ENCODE measurements around the gene DNM3. TPM values are rescaled to one million over a fixed set of nuclear protein-coding genes. Genes with fewer than 3 reads are reported as not detected.

The DNM3 gene
- total RNA-seq, 3 donors from 2014 or later (not counting 1 experiment from before 2014, with no cell fraction given) = 2.5 to 3.3 (median 2.8) TPM

GRCh38 chr1:171919891-171920887, 78.9 kb downstream of the DNM3 start:
- Histone ChIP-seq H3K27ac (ENCODE audit: low read length) (no peak overlapping the region), H3K27me3 (ENCODE audit: control insufficient read depth, insufficient read depth, low read length) (no peaks in the 10 kb centered on the region), H3K36me3 (ENCODE audit: control insufficient read depth, insufficient read depth, low read length) (no peaks in the 10 kb centered on the region), H3K4me1 (ENCODE audit: control insufficient read depth, insufficient read depth, low read length) (no peaks in the 10 kb centered on the region), H3K9me3 (ENCODE audit: control insufficient read depth, insufficient read depth, low read length) (no peaks in the 10 kb centered on the region), H3K4me3 (ENCODE audit: low read length) (no peak overlapping the region)
- Mint-ChIP-seq H3K36me3 (no peaks in the 10 kb centered on the region), H3K27me3 (ENCODE audit: low read depth in 2 of 2) (peaks cover 3 to 17% of the 10 kb centered on the region in 2 donors), H3K27ac (no peak overlapping the region), H3K4me1 (peaks cover 15 to 16% of the 10 kb centered on the region in 2 donors), H3K9me3 (no peaks in the 10 kb centered on the region), H3K4me3 (no peak overlapping the region)
- DNase-seq = no peak
- ATAC-seq = no peak
- intact Hi-C loops (cut with micrococcal nuclease) = no loop called here
- no peak for TF ChIP-seq CTCF (IDR thresholded peaks at IDR 0.05)
- 82% methylated on average over 1 of the region's 5 CpGs for WGBS (ENCODE audit: insufficient coverage)

DNA sequence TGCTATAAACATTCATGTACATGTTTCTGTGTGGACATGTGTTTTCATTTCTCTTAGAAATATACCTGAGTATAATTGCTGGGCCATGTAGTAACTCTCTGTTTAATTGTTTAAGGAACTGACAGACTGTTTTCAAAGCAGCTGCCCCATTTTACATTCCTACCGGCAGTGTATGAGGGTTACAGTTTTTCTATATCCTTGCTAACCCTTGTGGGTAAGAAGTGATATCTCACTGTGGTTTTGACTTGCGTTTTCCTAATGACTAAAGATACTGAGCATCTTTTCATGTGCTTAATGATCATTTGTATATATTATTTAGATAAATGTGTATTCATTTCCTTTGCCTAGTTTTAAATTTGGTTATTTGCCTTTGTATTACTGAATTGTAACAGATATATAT, 81.7 kb downstream of the DNM3 start:
- Mint-ChIP-seq H3K27me3 (ENCODE audit: low read depth in 2 of 2) (peaks cover 7 to 25% of the 10 kb centered on the region in 2 donors), H3K27ac (no peak overlapping the region), H3K9me3 (peaks cover 0 to 2% of the 10 kb centered on the region in 2 donors), H3K4me1 (peaks cover 15 to 16% of the 10 kb centered on the region in 2 donors), H3K36me3 (peaks cover 7% of the 10 kb centered on the region), H3K4me3 (no peak overlapping the region)
- Histone ChIP-seq H3K9me3 (ENCODE audit: control insufficient read depth, insufficient read depth, low read length) (no peaks in the 10 kb centered on the region), H3K36me3 (ENCODE audit: control insufficient read depth, insufficient read depth, low read length) (no peaks in the 10 kb centered on the region), H3K27ac (ENCODE audit: low read length) (no peak overlapping the region), H3K4me1 (ENCODE audit: control insufficient read depth, insufficient read depth, low read length) (no peaks in the 10 kb centered on the region), H3K27me3 (ENCODE audit: control insufficient read depth, insufficient read depth, low read length) (no peaks in the 10 kb centered on the region), H3K4me3 (ENCODE audit: low read length) (no peak overlapping the region)
- TF ChIP-seq CTCF (IDR thresholded peaks at IDR 0.05) = no peak
- peak; percentile 61 to 93 (median 64) for ATAC-seq
- intact Hi-C loops (cut with micrococcal nuclease) = no loop called here
- no CpG with 5 or more reads among the region's 2 CpGs for WGBS (ENCODE audit: insufficient coverage)
- DNase-seq = peak in 1 of 2 donors; percentile 7

DNA sequence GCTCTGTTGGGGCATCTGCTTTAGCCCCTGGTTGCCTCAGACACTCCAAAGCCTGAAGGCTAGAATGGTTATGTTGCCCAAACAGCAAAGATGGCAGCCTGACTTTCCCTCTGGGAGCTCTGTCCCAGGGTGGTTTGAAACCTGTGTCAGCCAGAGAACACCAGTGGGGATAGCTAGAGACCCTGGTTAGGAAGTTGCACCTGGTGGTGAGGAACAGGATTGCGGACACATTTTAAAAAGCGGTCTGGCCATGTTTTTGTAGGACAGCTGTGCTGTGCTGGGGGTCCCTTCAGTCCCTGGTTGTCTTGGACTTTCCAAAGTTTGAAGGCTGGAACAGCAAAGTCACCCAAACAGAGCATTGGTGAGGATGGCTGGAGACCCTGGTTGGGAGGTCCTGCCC, 87.8 kb downstream of the DNM3 start:
- no peak overlapping the region for H3K4me3 Mint-ChIP-seq
- no peaks in the 10 kb centered on the region for H3K4me1 Mint-ChIP-seq
- H3K36me3 Mint-ChIP-seq = peaks cover 7% of the 10 kb centered on the region
- no peaks in the 10 kb centered on the region for H3K36me3 ChIP-seq (ENCODE audit: control insufficient read depth, insufficient read depth, low read length)
- no peak overlapping the region for H3K27ac ChIP-seq (ENCODE audit: low read length)
- H3K9me3 ChIP-seq (ENCODE audit: control insufficient read depth, insufficient read depth, low read length) = no peaks in the 10 kb centered on the region
- H3K4me1 ChIP-seq (ENCODE audit: control insufficient read depth, insufficient read depth, low read length) = no peaks in the 10 kb centered on the region
- H3K9me3 Mint-ChIP-seq = peaks cover 0 to 2% of the 10 kb centered on the region in 2 donors
- H3K4me3 ChIP-seq (ENCODE audit: low read length) = no peak overlapping the region
- peaks cover 3% of the 10 kb centered on the region for H3K27me3 ChIP-seq (ENCODE audit: control insufficient read depth, insufficient read depth, low read length)
- ATAC-seq (no peak), DNase-seq (no peak)
- intact Hi-C loops (cut with micrococcal nuclease) = no loop called here
- 95% methylated on average over 2 of the region's 2 CpGs for WGBS (ENCODE audit: insufficient coverage)
- no peak for TF ChIP-seq CTCF (IDR thresholded peaks at IDR 0.05)
- no peak overlapping the region for H3K27ac Mint-ChIP-seq
- peaks cover 12 to 14% of the 10 kb centered on the region in 2 donors for H3K27me3 Mint-ChIP-seq (ENCODE audit: low read depth in 2 of 2)
